Astrocyte of the cerebellum (primary cell): Measurements from ENCODE around the gene NECAB3.

ENCODE experiments used
- DNase-seq: peaks from one replicate; pipeline ENCODE4 v3.0.0-alpha.2; 2011; ENCODE audit warnings: low read depth
- H3K4me3 ChIP-seq: 2 replicates; pipeline ENCODE4 v1.5.1; 2011; ENCODE audit warnings: mild to moderate bottlenecking, low read depth, low read length, moderate library complexity
- in situ Hi-C: cut with HindIII; loops from 2 replicates; pipeline ENCODE4 v1.10.0; 2017; ENCODE audit warnings: low sequenced_read_pairs
- TF ChIP-seq, protein P1 (sequence below): IDR thresholded peaks from 2 replicates; pipeline ENCODE4 v1.5.1; 2012; ENCODE audit warnings: low read length, low read depth, moderate library complexity, mild to moderate bottlenecking; ENCODE audit errors: missing control alignments

The NECAB3 gene

GRCh38 chr20:33668466-33669155 is 5.6 kb downstream of the NECAB3 start:
- DNase-seq, result no peak
- TF ChIP-seq, protein P1, sequence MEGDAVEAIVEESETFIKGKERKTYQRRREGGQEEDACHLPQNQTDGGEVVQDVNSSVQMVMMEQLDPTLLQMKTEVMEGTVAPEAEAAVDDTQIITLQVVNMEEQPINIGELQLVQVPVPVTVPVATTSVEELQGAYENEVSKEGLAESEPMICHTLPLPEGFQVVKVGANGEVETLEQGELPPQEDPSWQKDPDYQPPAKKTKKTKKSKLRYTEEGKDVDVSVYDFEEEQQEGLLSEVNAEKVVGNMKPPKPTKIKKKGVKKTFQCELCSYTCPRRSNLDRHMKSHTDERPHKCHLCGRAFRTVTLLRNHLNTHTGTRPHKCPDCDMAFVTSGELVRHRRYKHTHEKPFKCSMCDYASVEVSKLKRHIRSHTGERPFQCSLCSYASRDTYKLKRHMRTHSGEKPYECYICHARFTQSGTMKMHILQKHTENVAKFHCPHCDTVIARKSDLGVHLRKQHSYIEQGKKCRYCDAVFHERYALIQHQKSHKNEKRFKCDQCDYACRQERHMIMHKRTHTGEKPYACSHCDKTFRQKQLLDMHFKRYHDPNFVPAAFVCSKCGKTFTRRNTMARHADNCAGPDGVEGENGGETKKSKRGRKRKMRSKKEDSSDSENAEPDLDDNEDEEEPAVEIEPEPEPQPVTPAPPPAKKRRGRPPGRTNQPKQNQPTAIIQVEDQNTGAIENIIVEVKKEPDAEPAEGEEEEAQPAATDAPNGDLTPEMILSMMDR, result no peak
- in situ Hi-C loops, result no loop called here
- H3K4me3 ChIP-seq, result no peak overlapping the region

- H3K4me3 ChIP-seq, result peak overlapping the region; percentile 44
- DNase-seq, result peak; percentile 37
- in situ Hi-C loops, result no loop called here
- TF ChIP-seq, protein P1, result peak; percentile 90
Measured at GRCh38 chr20:33667676-33668465, 6.4 kb downstream of the NECAB3 start.

DNA sequence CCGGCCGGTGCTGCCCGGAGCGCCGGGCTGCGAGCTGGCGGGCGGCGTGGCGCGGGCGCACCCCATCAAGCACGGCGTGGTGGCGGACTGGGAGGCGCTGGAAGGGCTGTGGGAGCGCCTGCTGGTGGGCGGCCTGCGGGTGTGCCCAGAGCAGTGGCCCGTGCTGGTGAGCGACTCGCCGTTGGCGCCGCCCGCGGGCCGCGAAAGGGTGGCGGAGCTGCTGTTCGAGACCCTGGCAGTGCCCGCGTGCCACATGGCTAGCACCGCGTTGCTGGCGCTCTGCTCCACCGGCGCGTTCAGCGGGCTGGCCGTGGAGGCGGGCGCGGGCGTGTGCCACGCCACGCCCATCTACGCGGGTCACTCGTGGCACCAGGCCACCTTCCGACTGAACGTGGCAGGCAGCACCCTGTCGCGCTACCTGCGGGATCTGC is 7.0 kb downstream of the NECAB3 start:
- in situ Hi-C loops, result no loop called here
- peak overlapping the region; percentile 44 for H3K4me3 ChIP-seq
- no peak for DNase-seq
- TF ChIP-seq, protein P1, result no peak

DNA sequence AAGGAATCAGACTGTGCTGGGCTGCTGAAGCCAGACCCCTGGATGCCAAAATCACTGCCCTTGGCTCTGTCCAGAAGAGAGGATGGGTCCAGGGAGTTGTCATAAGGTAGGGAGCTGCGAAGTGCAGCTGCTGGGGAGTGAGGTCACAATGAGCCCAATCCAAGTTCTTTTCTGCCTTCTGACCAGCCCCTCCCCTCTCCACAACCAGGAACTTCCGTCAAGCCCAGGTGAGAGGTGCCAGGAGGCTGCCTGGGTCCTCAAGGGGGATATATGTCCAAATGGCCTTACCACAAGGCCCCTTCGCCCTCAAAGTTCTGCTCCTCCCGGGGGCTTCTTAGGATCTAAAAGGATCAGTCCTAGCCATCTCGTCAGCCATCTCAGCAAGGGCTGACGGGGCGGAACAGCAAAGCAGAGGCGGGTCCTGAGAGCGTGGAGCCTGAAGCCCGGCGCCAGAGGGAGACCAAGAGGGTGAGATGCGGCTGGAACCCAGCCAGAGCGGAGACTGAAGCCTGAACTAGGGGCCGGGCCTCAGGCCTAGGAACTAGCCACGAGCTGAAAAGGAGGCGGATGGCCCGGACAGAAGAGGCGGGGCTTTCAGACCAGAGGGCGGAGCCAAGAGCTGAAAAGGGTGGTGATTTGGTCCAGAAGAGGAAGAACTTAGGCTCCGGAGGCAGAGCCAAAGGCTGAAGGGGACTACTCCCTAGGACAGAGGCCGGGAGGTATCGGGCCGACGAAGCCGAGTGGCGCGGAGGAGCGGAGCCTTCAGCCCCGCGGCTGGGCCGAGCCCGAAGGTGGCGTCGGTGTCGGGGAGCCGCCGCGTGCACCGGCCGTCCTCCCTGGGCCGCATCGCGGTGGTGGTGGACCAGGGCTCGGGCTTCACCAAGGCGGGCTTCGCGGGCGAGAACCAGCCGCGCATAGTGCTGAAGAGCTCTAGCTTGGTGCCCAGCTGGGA is 7.7 kb downstream of the NECAB3 start, which contains the start of gene ACTL10:
Gene ACTL10, plus strand, starts transcription at position 651 of the 952 bp plus-strand sequence. CDS start 555 bp downstream, outside the sequence.
- in situ Hi-C loops, result no loop called here
- peak within 1 kb of the TSS; percentile 44 for H3K4me3 ChIP-seq
- peak; percentile 93 for DNase-seq
- TF ChIP-seq, protein P1, result peak; percentile 38

DNA sequence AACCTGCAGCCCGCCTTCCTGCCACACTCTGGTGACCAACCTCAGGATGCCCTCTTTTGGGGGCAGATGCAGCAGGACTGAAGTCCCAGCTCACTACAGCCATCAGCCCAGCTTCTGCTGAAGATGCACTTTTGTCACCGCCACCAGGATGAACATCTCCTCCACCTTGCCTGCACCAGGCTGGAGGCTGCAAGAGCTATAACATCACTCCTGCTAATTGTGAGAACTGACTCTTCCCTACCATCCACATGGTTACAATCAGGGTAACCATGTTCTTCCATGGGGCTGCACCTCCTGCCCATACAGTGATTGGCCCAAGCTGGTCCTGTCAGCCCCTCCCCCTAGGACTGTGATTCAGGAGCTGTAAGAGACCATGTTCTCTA is 9.5 kb downstream of the NECAB3 start:
- TF ChIP-seq, protein P1, result no peak
- H3K4me3 ChIP-seq, result no peak overlapping the region
- in situ Hi-C loops, result no loop called here
- DNase-seq, result no peak
